MM.1S (cell line): ENCODE data around the gene MVB12B.

Experiments
- EZH2 ChIP-seq: fragments of 300-600 bp; sonication (generic); optimal IDR thresholded peaks from 2 replicates; pipeline ENCODE3; 2017; ENCODE audit warnings: low read depth, mild to moderate bottlenecking, antibody characterized with exemption, low read length, mixed read lengths
- EZH2phosphoT487 ChIP-seq: fragments of 300-600 bp; sonication (generic); IDR thresholded peaks from 2 replicates; pipeline ENCODE4 v1.6.1; 2018; ENCODE audit warnings: antibody characterized with exemption, low read length
- TF ChIP-seq, protein P1 (sequence below): fragments of 300-600 bp; sonication (generic); IDR thresholded peaks from 2 replicates; pipeline ENCODE4 v1.5.1; 2016; ENCODE audit warnings: antibody characterized with exemption, low read length, mixed read lengths

DNA sequence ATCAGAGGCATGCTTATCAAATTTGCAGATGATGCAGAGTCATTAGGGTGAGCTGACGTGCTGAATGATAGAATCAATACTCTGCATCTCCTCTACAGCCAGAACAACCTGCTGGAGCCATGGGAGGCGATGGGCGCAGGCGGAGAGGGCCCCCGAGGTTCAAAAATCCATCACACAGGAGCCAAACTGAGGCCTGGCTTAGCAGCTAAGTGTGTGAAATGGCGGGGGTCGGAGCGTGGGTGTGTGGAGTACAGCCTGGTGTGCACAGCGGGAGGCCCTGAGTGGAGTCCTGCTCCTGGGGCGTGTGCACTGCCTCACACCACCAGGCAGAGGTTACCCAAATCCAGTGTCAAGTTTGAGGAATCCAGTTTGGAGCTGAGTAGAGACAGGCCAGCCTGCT is 73.2 kb downstream of the MVB12B start:
- TF ChIP-seq EZH2phosphoT487 (no peak), EZH2 (no peak)
- TF ChIP-seq, protein P1, sequence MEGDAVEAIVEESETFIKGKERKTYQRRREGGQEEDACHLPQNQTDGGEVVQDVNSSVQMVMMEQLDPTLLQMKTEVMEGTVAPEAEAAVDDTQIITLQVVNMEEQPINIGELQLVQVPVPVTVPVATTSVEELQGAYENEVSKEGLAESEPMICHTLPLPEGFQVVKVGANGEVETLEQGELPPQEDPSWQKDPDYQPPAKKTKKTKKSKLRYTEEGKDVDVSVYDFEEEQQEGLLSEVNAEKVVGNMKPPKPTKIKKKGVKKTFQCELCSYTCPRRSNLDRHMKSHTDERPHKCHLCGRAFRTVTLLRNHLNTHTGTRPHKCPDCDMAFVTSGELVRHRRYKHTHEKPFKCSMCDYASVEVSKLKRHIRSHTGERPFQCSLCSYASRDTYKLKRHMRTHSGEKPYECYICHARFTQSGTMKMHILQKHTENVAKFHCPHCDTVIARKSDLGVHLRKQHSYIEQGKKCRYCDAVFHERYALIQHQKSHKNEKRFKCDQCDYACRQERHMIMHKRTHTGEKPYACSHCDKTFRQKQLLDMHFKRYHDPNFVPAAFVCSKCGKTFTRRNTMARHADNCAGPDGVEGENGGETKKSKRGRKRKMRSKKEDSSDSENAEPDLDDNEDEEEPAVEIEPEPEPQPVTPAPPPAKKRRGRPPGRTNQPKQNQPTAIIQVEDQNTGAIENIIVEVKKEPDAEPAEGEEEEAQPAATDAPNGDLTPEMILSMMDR = no peak
